Lower lobe of right lung (tissue), 2 donors: ENCODE measurements around the gene HOXA5. TPM values are rescaled to one million over a fixed set of nuclear protein-coding genes. Genes with fewer than 3 reads are reported as not detected.

Experiments used
- ATAC-seq, 2 donors: fragments of 200-7000 bp; cut with Tn5 transposase; one replicate each; pipeline ENCODE4 v1.9.1; 2020 to 2022; ENCODE audit warnings: mild to moderate bottlenecking in 2 of 2, moderate library complexity in 2 of 2
- DNase-seq: peaks from one replicate; pipeline ENCODE4 v3.0.0-alpha.2; 2020
- H3K27ac ChIP-seq: fragments of 200-600 bp; one replicate; pipeline ENCODE4 v1.8.0; 2022
- H3K27me3 ChIP-seq: fragments of 200-600 bp; one replicate; pipeline ENCODE4 v1.8.0; 2022; ENCODE audit warnings: low read depth
- H3K36me3 ChIP-seq: fragments of 200-600 bp; one replicate; pipeline ENCODE4 v1.8.0; 2022; ENCODE audit warnings: mild to moderate bottlenecking
- H3K4me1 ChIP-seq: fragments of 200-600 bp; one replicate; pipeline ENCODE4 v1.8.0; 2022
- H3K4me3 ChIP-seq: fragments of 200-600 bp; one replicate; pipeline ENCODE4 v1.8.0; 2022; ENCODE audit warnings: mild to moderate bottlenecking
- H3K9me3 ChIP-seq: fragments of 200-600 bp; one replicate; pipeline ENCODE4 v1.8.0; 2022
- intact Hi-C: fragments of 100-400 bp; cut with DNase I; formaldehyde crosslinking; loops from one replicate; pipeline ENCODE4 v1.11.0; 2022
- total RNA-seq: library from RNA; stranded (reverse); fragmentation: NEBNext Ultra II Directional; extraction: Animal tissue kit (Norgen Biotek cat#: 25700); gene quantifications from one replicate; pipeline ENCODE4 v1.2.1, GENCODE V29; 2021
- TF ChIP-seq, protein P1 (sequence below): fragments of 200-600 bp; IDR thresholded peaks from one replicate; pipeline ENCODE4 v1.8.0; 2022; ENCODE audit warnings: antibody characterized with exemption, mild to moderate bottlenecking
- donor health status: DM: no; HTN: yes; CAD: no; lungs with severe emphysema.

The HOXA5 gene
- total RNA-seq, 1 donor from 2014 or later = 16.0 TPM

DNA sequence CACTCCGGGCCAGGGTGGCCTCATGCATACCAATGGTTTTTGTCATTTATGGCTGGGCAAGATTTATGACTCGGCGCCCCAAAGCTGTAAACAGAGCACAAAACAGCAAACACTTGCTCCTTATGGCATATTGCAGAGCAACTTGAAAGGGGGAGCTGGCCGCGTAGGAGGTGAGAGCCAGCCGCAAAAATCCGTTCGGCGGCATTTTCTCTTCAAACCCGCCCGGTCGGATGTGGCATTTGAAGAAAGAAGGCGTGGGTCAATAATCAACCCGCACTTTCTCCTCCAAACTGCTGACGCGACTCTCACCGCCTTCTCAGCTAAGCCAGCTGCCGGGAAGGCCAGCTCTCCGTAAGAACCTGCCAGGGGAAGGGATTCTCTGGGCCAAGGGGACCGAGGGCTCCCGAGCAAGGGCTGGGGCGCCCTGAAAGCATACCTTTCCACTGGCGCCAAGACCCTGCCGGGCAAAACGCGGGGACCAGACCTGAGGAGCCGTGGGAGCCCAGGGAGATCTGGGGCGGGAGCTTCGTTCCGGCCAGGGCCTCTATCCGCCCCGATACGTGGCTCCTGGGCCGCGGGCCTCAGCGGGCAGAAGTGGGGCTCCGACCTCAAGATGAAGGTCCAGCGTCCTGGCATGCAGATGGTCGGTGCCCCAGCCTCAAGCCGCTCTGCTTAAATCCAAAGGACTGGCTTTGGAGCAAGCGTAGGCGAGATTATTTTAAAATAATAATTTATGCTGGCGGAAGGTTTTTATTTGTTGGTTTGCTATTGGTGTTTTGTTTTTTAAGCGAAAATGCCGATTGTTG lies 28.1 kb downstream of the HOXA5 start:
- H3K27me3 ChIP-seq = peaks cover 9% of the 10 kb centered on the region
- no peak for ATAC-seq
- H3K27ac ChIP-seq = peak overlapping the region; percentile 87
- H3K9me3 ChIP-seq = no peaks in the 10 kb centered on the region
- peak overlapping the region; percentile 55 for H3K4me3 ChIP-seq
- TF ChIP-seq, protein P1, sequence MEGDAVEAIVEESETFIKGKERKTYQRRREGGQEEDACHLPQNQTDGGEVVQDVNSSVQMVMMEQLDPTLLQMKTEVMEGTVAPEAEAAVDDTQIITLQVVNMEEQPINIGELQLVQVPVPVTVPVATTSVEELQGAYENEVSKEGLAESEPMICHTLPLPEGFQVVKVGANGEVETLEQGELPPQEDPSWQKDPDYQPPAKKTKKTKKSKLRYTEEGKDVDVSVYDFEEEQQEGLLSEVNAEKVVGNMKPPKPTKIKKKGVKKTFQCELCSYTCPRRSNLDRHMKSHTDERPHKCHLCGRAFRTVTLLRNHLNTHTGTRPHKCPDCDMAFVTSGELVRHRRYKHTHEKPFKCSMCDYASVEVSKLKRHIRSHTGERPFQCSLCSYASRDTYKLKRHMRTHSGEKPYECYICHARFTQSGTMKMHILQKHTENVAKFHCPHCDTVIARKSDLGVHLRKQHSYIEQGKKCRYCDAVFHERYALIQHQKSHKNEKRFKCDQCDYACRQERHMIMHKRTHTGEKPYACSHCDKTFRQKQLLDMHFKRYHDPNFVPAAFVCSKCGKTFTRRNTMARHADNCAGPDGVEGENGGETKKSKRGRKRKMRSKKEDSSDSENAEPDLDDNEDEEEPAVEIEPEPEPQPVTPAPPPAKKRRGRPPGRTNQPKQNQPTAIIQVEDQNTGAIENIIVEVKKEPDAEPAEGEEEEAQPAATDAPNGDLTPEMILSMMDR = no peak
- H3K4me1 ChIP-seq = peaks cover 32% of the 10 kb centered on the region
- H3K36me3 ChIP-seq = no peaks in the 10 kb centered on the region
- no peak for DNase-seq
- intact Hi-C loops = no loop called here

DNA sequence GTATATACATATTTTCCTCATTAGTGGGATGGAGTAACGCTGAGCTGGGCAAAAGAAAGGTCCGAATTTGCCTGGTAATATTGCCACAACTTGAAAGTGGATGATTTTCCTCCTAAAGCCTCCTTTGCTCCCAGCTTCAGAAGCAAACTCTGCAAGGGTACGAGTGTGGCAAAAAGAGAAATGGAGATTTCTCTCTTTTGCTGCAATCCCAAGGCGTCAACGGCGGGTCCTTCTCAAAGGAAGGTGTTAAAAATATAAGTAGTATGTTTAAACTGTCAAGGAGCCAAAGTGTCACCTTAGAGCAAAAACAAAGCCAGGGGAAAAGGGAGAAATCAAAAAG lies 28.6 kb downstream of the HOXA5 start:
- Histone ChIP-seq H3K27ac (peak overlapping the region; percentile 87), H3K4me1 (peaks cover 28% of the 10 kb centered on the region), H3K4me3 (peak overlapping the region; percentile 55), H3K36me3 (no peaks in the 10 kb centered on the region), H3K9me3 (no peaks in the 10 kb centered on the region), H3K27me3 (peaks cover 9% of the 10 kb centered on the region)
- TF ChIP-seq, protein P1 = no peak
- intact Hi-C loops = no loop called here
- no peak for DNase-seq
- ATAC-seq = no peak

DNA sequence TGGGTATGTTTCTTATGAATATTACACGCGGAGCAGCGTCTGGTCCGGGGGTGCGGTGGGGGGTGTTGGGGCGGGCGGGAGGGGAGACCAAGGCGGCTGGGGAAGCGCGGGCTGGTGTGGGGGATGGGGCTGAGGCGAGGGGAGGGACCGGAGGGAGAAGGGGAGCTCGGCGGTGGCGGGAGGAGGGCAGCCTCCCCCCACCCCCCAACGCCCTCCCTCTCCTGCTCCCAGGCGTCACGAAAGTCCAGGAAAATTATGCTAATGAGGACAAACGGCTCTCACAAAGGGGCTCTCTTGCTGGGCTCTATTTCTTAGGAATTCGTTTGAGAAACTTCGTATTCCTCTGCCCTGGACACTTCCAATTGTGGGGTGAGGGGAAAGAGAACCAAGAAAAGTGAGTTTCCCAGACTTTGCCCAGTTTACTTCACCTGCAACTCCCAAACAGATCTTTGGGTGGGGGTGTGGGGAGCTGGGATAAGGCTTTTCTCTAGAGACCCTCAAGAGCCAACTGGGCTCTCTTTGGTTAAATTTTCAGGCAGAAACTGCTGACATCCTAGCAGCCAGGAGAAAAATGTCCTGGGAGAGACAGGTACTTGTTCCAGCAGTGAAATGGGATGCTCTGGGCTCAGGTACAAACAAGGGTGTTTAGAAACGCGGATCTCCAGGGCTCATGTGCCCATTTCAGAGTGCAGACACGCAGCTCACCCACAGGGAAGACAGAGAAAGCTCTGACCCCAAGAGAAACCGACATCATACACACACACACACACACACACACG lies 29.3 kb downstream of the HOXA5 start:
- TF ChIP-seq, protein P1 = no peak

DNA sequence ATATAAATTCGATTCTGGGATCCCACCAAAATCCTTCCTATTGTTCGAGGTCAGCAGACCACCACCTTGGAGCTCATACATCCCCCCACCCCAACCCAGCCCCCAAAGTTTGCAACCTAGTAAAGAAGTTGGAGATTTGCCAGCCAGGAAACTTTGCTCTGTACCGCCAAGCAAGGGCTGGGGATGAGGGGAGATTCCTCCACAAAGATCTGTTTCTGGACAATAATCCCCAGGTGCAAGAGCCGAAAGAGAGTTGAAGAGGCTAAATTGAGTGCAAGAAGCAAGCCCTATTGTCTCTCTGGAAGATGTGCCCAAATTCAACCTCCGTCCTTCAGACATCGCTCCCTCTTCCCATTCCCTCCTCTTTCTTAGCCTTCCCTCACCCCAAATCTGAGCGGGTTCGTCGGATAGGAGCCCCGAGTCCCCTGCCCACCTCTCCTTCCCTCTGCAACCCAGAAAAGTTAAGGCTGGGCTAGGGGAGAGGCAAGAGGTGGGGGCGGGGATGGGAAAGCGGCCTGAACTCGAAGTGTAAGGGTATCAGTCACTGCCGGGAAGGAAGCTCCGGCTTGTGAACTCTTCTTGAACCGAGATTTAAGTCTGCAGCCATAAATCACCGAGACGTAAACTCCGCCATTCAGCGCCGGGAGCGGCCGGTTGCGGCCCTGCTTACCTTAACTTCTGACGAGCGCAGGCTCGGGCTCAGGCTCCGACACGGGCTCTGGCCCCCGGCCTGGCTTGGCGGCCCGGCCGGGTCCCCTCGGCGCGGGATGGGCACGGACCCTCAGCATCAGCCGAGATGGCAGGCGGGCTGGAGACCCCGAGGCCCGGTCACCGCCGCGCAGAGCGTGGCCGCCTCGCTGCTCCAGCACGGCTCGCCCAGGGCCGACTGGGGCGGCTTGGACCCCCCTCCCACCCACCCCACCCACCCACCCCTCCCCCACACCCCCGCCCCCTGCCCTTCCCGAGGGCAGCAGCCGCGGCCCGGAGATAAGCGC lies 30.2 kb downstream of the HOXA5 start:
- TF ChIP-seq, protein P1 = no peak
- DNase-seq = peak; percentile 53
- peaks cover 9% of the 10 kb centered on the region for H3K27me3 ChIP-seq
- ATAC-seq = peak; percentile 40 to 53
- no peaks in the 10 kb centered on the region for H3K9me3 ChIP-seq
- H3K27ac ChIP-seq = peak overlapping the region; percentile 89
- peak overlapping the region; percentile 54 for H3K4me3 ChIP-seq
- H3K36me3 ChIP-seq = no peaks in the 10 kb centered on the region
- intact Hi-C loops = no loop called here
- peaks cover 34% of the 10 kb centered on the region for H3K4me1 ChIP-seq

More for the DNA sequence above, 29.3 kb downstream of the HOXA5 start:
- H3K27me3 ChIP-seq = peaks cover 9% of the 10 kb centered on the region
- peak; percentile 44 to 52 for ATAC-seq
- peak overlapping the region; percentile 54 for H3K4me3 ChIP-seq
- no peaks in the 10 kb centered on the region for H3K36me3 ChIP-seq
- peak overlapping the region; percentile 89 for H3K27ac ChIP-seq
- intact Hi-C loops = no loop called here
- no peaks in the 10 kb centered on the region for H3K9me3 ChIP-seq
- no peak for DNase-seq
- H3K4me1 ChIP-seq = peaks cover 28% of the 10 kb centered on the region

DNA sequence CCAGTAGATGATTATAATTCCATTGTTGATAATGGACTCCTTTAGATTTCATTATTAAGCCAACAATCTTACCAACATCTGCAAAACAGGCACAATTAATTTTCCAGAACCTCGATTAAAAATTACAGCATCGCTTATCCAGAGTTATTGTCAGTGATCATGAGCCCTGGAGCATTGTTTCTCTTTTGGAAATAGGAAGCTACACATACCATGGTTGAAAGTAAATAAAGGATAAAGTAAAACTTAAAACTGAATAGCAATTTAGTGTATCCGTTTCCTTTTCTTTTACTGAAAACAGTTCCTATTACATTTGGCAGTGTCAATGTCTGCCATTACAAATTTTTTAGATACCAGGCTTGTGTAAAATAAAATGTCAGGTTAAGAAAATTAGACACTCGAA lies 31.1 kb downstream of the HOXA5 start:
- intact Hi-C loops = no loop called here
- Histone ChIP-seq H3K9me3 (no peaks in the 10 kb centered on the region), H3K27me3 (peaks cover 14% of the 10 kb centered on the region), H3K36me3 (no peaks in the 10 kb centered on the region), H3K4me1 (peaks cover 34% of the 10 kb centered on the region), H3K27ac (peak overlapping the region; percentile 89), H3K4me3 (peak overlapping the region; percentile 54)
- TF ChIP-seq, protein P1 = no peak
- DNase-seq (no peak), ATAC-seq (no peak)
